K562 (cell line): Measurements from ENCODE around the gene PPIL6.

ENCODE experiments used
- CTCF ChIP-seq, 3 experiments: IDR thresholded peaks in 2 of 3; conservative IDR thresholded peaks in 1 of 3; 2 replicates each; pipeline ENCODE4 v1.5.1; 2011 to 2012; ENCODE audit warnings: low read length in 3 of 3, mild to moderate bottlenecking in 3 of 3, control low read depth in 2 of 3, improper control_type of control experiment in 1 of 3, inconsistent platforms in 1 of 3, low read depth in 1 of 3, mixed read lengths in 1 of 3, moderate library complexity in 1 of 3; ENCODE audit not compliant: insufficient read depth in 2 of 3
- HNRNPK ChIP-seq: fragments of 200-400 bp; formaldehyde crosslinking; IDR thresholded peaks from one replicate; pipeline ENCODE4 v1.6.1; 2018; ENCODE audit warnings: mild to moderate bottlenecking, low read depth, low read length; ENCODE audit not compliant: poor library complexity, severe bottlenecking
- ZNF121 ChIP-seq: sonication (generic); formaldehyde crosslinking; conservative IDR thresholded peaks from 2 replicates; pipeline ENCODE4 v1.8.0; 2022; ENCODE audit warnings: missing genetic modification reagents

- TF ChIP-seq ZNF121 (CRISPR knock-in tag) (no peak), CTCF (IDR thresholded peaks at IDR 0.05 in 2 of 3, conservative IDR thresholded peaks at IDR 0.05 in 1 of 3; ENCODE audit: insufficient read depth in 2 of 3, low read depth in 1 of 3, low read length in 3 of 3) (no peak), HNRNPK (no peak)
These were observed 70.1 kb downstream of the PPIL6 start for GRCh38 chr6:109370336-109370735.
